HepG2 (cell line): ENCODE data around the gene KLHL11. TPM values are rescaled to one million over a fixed set of nuclear protein-coding genes. Genes with fewer than 3 reads are reported as not detected.
A peak's percentile ranks its signal among the peaks of the same experiment; 100 is the strongest.

Experiments
- CBX1 ChIP-seq: IDR thresholded peaks from one replicate; pipeline ENCODE4 v1.6.1; 2016; ENCODE audit warnings: antibody characterized with exemption, low read depth
- DNMT3B ChIP-seq: conservative IDR thresholded peaks from 2 replicates; pipeline ENCODE4 v1.6.1; 2016; ENCODE audit warnings: missing biosample characterization, control low read depth
- ESRRA ChIP-seq: sonication (generic); formaldehyde crosslinking; IDR thresholded peaks from 2 replicates; pipeline ENCODE4 v1.5.1; 2020; ENCODE audit warnings: mild to moderate bottlenecking, low read depth, missing genetic modification reagents
- GABPB1 ChIP-seq: IDR thresholded peaks from 2 replicates; pipeline ENCODE4 v1.6.1; 2016; ENCODE audit warnings: mild to moderate bottlenecking, missing genetic modification reagents, moderate library complexity, missing compliant biosample characterization
- RCOR2 ChIP-seq: IDR thresholded peaks from 2 replicates; pipeline ENCODE4 v1.6.1; 2016; ENCODE audit warnings: missing biosample characterization, missing genetic modification reagents
- SAFB2 ChIP-seq: sonication (generic); formaldehyde crosslinking; IDR thresholded peaks from 2 replicates; pipeline ENCODE4 v1.5.1; 2020; ENCODE audit warnings: missing genetic modification reagents, low read depth, mild to moderate bottlenecking, borderline replicate concordance
- SALL2 ChIP-seq: sonication (generic); formaldehyde crosslinking; IDR thresholded peaks from 2 replicates; pipeline ENCODE4 v1.8.1; 2023; ENCODE audit warnings: mild to moderate bottlenecking, missing genetic modification reagents, inconsistent platforms
- SOX13 ChIP-seq, 3 experiments: fragments of 450-650 bp in 1 of 3; sonication (generic) in 1 of 3; formaldehyde crosslinking in 1 of 3; IDR thresholded peaks in 2 of 3; conservative IDR thresholded peaks in 1 of 3; 2 replicates each; pipeline versions ENCODE4 v1.5.0 to v1.6.1; 2016 to 2020; ENCODE audit warnings: antibody characterized with exemption in 1 of 3, mild to moderate bottlenecking in 1 of 3, missing compliant biosample characterization in 1 of 3, missing genetic modification reagents in 1 of 3, moderate library complexity in 1 of 3
- SP1 ChIP-seq, 2 experiments: fragments of 450-650 bp in 1 of 2; sonication (generic) in 1 of 2; formaldehyde crosslinking in 1 of 2; IDR thresholded peaks; 2 replicates each; pipeline versions ENCODE4 v1.4.0 to v1.6.1; 2016 to 2020; ENCODE audit warnings: missing genetic modification reagents in 1 of 2
- SRY ChIP-seq: sonication (generic); formaldehyde crosslinking; IDR thresholded peaks from 2 replicates; pipeline ENCODE4 v1.8.0; 2022; ENCODE audit warnings: mild to moderate bottlenecking, missing genetic modification reagents
- ZNF232 ChIP-seq: sonication (generic); formaldehyde crosslinking; IDR thresholded peaks from 2 replicates; pipeline ENCODE4 v1.4.0; 2020; ENCODE audit warnings: missing genetic modification reagents, borderline replicate concordance
- ZNF749 ChIP-seq: sonication (generic); formaldehyde crosslinking; IDR thresholded peaks from 2 replicates; pipeline ENCODE4 v1.8.0; 2022; ENCODE audit warnings: mild to moderate bottlenecking, missing genetic modification reagents, moderate library complexity, borderline replicate concordance
- ZNF788 ChIP-seq: sonication (generic); formaldehyde crosslinking; IDR thresholded peaks from 2 replicates; pipeline ENCODE4 v1.5.0; 2020; ENCODE audit warnings: mild to moderate bottlenecking, missing genetic modification reagents, borderline replicate concordance
- polyA plus RNA-seq, 8 experiments: library from polyadenylated mRNA; depleted of rRNA in 3 of 8; stranded (reverse) in 7 of 8; unstranded in 1 of 8; fragments of >200 nt; fragmentation: Illumina TruSeq in 4 of 8; extraction: Trizol in 4 of 8; gene quantifications; 2 replicates each; pipeline versions ENCODE4 v1.2.1 to v1.2.3, GENCODE V29; 2011 to 2016; ENCODE audit warnings: low read depth in 4 of 8, missing spikeins in 1 of 8, mixed read lengths in 1 of 8; ENCODE audit not compliant: insufficient read depth in 1 of 8
- total RNA-seq, 5 experiments: library from RNA; depleted of rRNA; stranded (reverse); fragments of >200 nt; fragmentation: Illumina TruSeq; extraction: Trizol; gene quantifications; 2 replicates each; pipeline ENCODE4 v1.2.3, GENCODE V29; 2016; ENCODE audit warnings: low read depth in 1 of 5
- TF ChIP-seq, protein P1 (sequence below): IDR thresholded peaks from 2 replicates; pipeline ENCODE4 v1.6.1; 2016; ENCODE audit warnings: mild to moderate bottlenecking, missing biosample characterization, missing genetic modification reagents
- TF ChIP-seq, protein P2 (sequence below): sonication (generic); formaldehyde crosslinking; IDR thresholded peaks from 2 replicates; pipeline ENCODE4 v1.4.0; 2020; ENCODE audit warnings: missing genetic modification reagents, borderline replicate concordance
- TF ChIP-seq, protein P3 (sequence below): sonication (generic); formaldehyde crosslinking; IDR thresholded peaks from 2 replicates; pipeline ENCODE4 v1.9.0; 2021; ENCODE audit warnings: missing genetic modification reagents, borderline replicate concordance
- TF ChIP-seq, protein P4 (sequence below): sonication (generic); formaldehyde crosslinking; IDR thresholded peaks from 2 replicates; pipeline ENCODE4 v1.5.1; 2020; ENCODE audit warnings: missing genetic modification reagents, mild to moderate bottlenecking, borderline replicate concordance
- TF ChIP-seq, protein P5 (sequence below): sonication (generic); formaldehyde crosslinking; IDR thresholded peaks from 2 replicates; pipeline ENCODE4 v1.5.0; 2020; ENCODE audit warnings: mild to moderate bottlenecking, missing genetic modification reagents

Gene KLHL11
- total and polyA plus RNA-seq, 2 of the 13 experiments (the other 11 are each of a cell fraction or from before 2014, with no cell fraction given) = 7.7 to 27.5 TPM

DNA sequence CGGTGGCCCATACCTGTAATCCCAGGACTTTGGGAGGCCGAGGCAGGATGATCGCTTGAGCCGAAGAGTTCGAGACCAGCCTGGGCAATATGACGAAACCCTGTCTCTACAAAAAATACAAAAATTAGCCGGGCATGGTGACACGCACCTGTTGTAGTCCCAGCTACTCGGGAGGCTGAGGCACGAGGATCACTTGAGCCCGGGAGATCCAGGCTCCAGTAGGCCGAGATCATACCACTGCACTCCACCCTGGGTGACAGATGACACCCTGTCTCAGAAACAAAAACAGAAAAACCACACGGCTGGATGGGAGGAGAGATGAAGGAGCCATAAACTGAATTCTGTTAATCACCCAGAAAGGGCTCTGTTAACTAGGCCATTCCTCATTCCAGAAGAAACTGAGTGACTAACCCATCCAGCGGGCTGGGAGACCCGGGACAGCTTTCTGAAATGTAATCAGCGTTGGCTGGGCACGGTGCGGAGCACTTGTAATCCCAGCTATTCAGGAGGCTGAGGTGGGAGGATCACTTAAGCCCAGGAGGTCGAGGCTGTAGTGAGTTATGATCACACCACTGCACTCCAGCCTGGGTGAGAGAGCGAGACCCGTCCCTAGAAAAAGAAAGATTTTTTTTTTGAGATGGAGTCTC, 28.6 kb downstream of the KLHL11 start (continued):
- TF ChIP-seq, protein P1, sequence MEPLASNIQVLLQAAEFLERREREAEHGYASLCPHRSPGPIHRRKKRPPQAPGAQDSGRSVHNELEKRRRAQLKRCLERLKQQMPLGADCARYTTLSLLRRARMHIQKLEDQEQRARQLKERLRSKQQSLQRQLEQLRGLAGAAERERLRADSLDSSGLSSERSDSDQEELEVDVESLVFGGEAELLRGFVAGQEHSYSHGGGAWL (CRISPR knock-in tag) = 0 out of 2 replicates have a peak, but pooled peaks have one; percentile 22
- TF ChIP-seq SALL2 = peak; percentile 61; the same call in 1 of the 2 replicates
- TF ChIP-seq SRY = peak; percentile 48; the same call in 1 of the 2 replicates
- TF ChIP-seq, protein P2, sequence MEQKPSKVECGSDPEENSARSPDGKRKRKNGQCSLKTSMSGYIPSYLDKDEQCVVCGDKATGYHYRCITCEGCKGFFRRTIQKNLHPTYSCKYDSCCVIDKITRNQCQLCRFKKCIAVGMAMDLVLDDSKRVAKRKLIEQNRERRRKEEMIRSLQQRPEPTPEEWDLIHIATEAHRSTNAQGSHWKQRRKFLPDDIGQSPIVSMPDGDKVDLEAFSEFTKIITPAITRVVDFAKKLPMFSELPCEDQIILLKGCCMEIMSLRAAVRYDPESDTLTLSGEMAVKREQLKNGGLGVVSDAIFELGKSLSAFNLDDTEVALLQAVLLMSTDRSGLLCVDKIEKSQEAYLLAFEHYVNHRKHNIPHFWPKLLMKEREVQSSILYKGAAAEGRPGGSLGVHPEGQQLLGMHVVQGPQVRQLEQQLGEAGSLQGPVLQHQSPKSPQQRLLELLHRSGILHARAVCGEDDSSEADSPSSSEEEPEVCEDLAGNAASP (CRISPR knock-in tag) = peak; percentile 1; the same call in 1 of the 2 replicates
- no peak for TF ChIP-seq CBX1
- TF ChIP-seq ESRRA (CRISPR knock-in tag) = no peak
- TF ChIP-seq, protein P3, sequence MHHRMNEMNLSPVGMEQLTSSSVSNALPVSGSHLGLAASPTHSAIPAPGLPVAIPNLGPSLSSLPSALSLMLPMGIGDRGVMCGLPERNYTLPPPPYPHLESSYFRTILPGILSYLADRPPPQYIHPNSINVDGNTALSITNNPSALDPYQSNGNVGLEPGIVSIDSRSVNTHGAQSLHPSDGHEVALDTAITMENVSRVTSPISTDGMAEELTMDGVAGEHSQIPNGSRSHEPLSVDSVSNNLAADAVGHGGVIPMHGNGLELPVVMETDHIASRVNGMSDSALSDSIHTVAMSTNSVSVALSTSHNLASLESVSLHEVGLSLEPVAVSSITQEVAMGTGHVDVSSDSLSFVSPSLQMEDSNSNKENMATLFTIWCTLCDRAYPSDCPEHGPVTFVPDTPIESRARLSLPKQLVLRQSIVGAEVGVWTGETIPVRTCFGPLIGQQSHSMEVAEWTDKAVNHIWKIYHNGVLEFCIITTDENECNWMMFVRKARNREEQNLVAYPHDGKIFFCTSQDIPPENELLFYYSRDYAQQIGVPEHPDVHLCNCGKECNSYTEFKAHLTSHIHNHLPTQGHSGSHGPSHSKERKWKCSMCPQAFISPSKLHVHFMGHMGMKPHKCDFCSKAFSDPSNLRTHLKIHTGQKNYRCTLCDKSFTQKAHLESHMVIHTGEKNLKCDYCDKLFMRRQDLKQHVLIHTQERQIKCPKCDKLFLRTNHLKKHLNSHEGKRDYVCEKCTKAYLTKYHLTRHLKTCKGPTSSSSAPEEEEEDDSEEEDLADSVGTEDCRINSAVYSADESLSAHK (CRISPR knock-in tag) = no peak
- 0 out of 2 replicates have a peak, but pooled peaks have one; percentile 16 for TF ChIP-seq GABPB1 (CRISPR knock-in tag)
- TF ChIP-seq ZNF749 (CRISPR knock-in tag) = no peak
- 0 out of 2 replicates have a peak, but pooled peaks have one; percentile 35 for TF ChIP-seq ZNF232 (CRISPR knock-in tag)
- TF ChIP-seq, protein P4, sequence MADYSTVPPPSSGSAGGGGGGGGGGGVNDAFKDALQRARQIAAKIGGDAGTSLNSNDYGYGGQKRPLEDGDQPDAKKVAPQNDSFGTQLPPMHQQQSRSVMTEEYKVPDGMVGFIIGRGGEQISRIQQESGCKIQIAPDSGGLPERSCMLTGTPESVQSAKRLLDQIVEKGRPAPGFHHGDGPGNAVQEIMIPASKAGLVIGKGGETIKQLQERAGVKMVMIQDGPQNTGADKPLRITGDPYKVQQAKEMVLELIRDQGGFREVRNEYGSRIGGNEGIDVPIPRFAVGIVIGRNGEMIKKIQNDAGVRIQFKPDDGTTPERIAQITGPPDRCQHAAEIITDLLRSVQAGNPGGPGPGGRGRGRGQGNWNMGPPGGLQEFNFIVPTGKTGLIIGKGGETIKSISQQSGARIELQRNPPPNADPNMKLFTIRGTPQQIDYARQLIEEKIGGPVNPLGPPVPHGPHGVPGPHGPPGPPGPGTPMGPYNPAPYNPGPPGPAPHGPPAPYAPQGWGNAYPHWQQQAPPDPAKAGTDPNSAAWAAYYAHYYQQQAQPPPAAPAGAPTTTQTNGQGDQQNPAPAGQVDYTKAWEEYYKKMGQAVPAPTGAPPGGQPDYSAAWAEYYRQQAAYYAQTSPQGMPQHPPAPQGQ = 0 out of 2 replicates have a peak, but pooled peaks have one; percentile 17
- 0 out of 2 replicates have a peak, but pooled peaks have one; percentile 14 for TF ChIP-seq RCOR2 (CRISPR knock-in tag)
- no peak for TF ChIP-seq DNMT3B (CRISPR knock-in tag)
- TF ChIP-seq, protein P5, sequence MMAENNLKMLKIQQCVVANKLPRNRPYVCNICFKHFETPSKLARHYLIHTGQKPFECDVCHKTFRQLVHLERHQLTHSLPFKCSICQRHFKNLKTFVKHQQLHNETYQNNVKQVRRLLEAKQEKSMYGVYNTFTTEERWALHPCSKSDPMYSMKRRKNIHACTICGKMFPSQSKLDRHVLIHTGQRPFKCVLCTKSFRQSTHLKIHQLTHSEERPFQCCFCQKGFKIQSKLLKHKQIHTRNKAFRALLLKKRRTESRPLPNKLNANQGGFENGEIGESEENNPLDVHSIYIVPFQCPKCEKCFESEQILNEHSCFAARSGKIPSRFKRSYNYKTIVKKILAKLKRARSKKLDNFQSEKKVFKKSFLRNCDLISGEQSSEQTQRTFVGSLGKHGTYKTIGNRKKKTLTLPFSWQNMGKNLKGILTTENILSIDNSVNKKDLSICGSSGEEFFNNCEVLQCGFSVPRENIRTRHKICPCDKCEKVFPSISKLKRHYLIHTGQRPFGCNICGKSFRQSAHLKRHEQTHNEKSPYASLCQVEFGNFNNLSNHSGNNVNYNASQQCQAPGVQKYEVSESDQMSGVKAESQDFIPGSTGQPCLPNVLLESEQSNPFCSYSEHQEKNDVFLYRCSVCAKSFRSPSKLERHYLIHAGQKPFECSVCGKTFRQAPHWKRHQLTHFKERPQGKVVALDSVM = peak; percentile 91
- TF ChIP-seq ZNF788 (CRISPR knock-in tag) = peak; percentile 18; the same call in 1 of the 2 replicates
- no peak for TF ChIP-seq SOX13 (IDR thresholded peaks at IDR 0.05)
- no peak for TF ChIP-seq SOX13 (CRISPR knock-in tag; conservative IDR thresholded peaks at IDR 0.05 in 1 of 2, IDR thresholded peaks at IDR 0.05 in 1 of 2)
- TF ChIP-seq SP1 (IDR thresholded peaks at IDR 0.05) = no peak
- TF ChIP-seq SP1 (CRISPR knock-in tag; IDR thresholded peaks at IDR 0.05) = no peak
- TF ChIP-seq SAFB2 = 0 out of 2 replicates have a peak, but pooled peaks have one; percentile 33
